HepG2 (cell line): Measurements from ENCODE around the gene CBLN3.

ENCODE experiments used
- CTCF ChIP-seq: sonication (generic); formaldehyde crosslinking; IDR thresholded peaks from 2 replicates; pipeline ENCODE4 v1.5.0; 2020; ENCODE audit warnings: mild to moderate bottlenecking, missing genetic modification reagents, moderate library complexity
- EZH2 ChIP-seq: conservative IDR thresholded peaks from 2 replicates; pipeline ENCODE4 v1.6.1; 2012; ENCODE audit warnings: mild to moderate bottlenecking, low read depth, low read length, moderate library complexity
- GPN1 ChIP-seq: sonication (generic); formaldehyde crosslinking; IDR thresholded peaks from 2 replicates; pipeline ENCODE4 v1.5.1; 2020; ENCODE audit warnings: missing genetic modification reagents, borderline replicate concordance
- HBP1 ChIP-seq: IDR thresholded peaks from 2 replicates; pipeline ENCODE4 v1.6.1; 2016; ENCODE audit warnings: low read depth, control low read depth
- JUNB ChIP-seq: sonication (generic); formaldehyde crosslinking; IDR thresholded peaks from 2 replicates; pipeline ENCODE4 v1.8.0; 2022; ENCODE audit warnings: missing genetic modification reagents, mild to moderate bottlenecking, borderline replicate concordance
- SAFB2 ChIP-seq: sonication (generic); formaldehyde crosslinking; IDR thresholded peaks from 2 replicates; pipeline ENCODE4 v1.5.1; 2020; ENCODE audit warnings: missing genetic modification reagents, low read depth, mild to moderate bottlenecking, borderline replicate concordance
- SIN3A ChIP-seq: IDR thresholded peaks from 2 replicates; pipeline ENCODE4 v1.6.1; 2011; ENCODE audit warnings: low read depth, mild to moderate bottlenecking, control low read depth, low read length, borderline replicate concordance
- TARDBP ChIP-seq: sonication (generic); formaldehyde crosslinking; IDR thresholded peaks from 2 replicates; pipeline ENCODE4 v1.8.0; 2022; ENCODE audit warnings: mild to moderate bottlenecking, missing genetic modification reagents
- ZNF766 ChIP-seq: sonication (generic); formaldehyde crosslinking; IDR thresholded peaks from 2 replicates; pipeline ENCODE4 v1.5.0; 2020; ENCODE audit warnings: missing genetic modification reagents, borderline replicate concordance
- TF ChIP-seq, protein P1 (sequence below): IDR thresholded peaks from 2 replicates; pipeline ENCODE4 v1.6.1; 2012; ENCODE audit warnings: low read length, improper control_type of control experiment

DNA sequence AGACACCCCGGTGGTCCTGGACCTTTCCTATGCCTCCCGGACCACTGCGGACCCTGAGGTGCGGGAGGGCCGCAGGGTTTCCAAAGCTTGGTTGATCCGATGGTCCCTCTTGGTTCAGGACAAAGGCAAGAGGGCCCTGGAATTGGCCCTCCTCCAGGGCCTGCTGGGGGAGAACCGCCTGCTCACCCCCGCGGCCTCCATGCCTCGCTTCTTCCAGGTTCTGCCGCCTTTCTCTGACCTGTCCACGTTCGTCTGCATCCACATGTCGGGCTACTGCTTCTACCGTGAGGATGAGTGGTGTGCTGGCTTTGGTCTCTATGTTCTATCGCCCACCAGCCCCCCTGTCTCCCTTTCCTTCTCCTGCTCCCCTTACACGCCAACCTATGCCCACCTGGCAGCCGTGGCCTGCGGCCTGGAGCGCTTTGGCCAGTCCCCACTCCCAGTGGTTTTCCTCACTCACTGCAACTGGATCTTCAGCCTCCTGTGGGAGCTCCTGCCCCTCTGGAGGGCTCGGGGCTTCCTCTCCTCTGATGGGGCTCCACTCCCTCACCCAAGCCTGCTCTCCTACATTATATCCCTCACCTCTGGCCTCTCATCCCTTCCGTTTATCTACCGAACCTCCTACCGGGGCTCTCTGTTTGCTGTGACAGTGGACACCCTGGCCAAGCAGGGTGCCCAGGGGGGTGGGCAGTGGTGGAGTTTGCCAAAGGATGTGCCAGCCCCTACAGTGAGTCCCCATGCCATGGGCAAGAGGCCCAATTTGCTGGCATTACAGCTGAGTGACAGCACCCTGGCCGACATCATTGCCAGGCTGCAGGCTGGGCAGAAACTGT lies 13.8 kb downstream of the CBLN3 start:
- TF ChIP-seq SAFB2 (CRISPR knock-in tag) (no peak), EZH2 (no peak), CTCF (CRISPR knock-in tag) (no peak), TARDBP (CRISPR knock-in tag) (no peak), HBP1 (no peak), ZNF766 (no peak), JUNB (CRISPR knock-in tag) (no peak), SIN3A (no peak), GPN1 (CRISPR knock-in tag) (no peak)
- TF ChIP-seq, protein P1, sequence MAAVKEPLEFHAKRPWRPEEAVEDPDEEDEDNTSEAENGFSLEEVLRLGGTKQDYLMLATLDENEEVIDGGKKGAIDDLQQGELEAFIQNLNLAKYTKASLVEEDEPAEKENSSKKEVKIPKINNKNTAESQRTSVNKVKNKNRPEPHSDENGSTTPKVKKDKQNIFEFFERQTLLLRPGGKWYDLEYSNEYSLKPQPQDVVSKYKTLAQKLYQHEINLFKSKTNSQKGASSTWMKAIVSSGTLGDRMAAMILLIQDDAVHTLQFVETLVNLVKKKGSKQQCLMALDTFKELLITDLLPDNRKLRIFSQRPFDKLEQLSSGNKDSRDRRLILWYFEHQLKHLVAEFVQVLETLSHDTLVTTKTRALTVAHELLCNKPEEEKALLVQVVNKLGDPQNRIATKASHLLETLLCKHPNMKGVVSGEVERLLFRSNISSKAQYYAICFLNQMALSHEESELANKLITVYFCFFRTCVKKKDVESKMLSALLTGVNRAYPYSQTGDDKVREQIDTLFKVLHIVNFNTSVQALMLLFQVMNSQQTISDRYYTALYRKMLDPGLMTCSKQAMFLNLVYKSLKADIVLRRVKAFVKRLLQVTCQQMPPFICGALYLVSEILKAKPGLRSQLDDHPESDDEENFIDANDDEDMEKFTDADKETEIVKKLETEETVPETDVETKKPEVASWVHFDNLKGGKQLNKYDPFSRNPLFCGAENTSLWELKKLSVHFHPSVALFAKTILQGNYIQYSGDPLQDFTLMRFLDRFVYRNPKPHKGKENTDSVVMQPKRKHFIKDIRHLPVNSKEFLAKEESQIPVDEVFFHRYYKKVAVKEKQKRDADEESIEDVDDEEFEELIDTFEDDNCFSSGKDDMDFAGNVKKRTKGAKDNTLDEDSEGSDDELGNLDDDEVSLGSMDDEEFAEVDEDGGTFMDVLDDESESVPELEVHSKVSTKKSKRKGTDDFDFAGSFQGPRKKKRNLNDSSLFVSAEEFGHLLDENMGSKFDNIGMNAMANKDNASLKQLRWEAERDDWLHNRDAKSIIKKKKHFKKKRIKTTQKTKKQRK = no peak
